GM12891 (cell line): Measurements from ENCODE around the gene C4BPA.

Experiments
- POLR2A ChIP-seq: IDR thresholded peaks from 2 replicates; pipeline ENCODE4 v1.6.1; 2011; ENCODE audit warnings: low read depth, low read length, control low read depth
- POLR2AphosphoS5 ChIP-seq: IDR thresholded peaks from 2 replicates; pipeline ENCODE4 v1.6.1; 2011; ENCODE audit warnings: low read depth, low read length, control low read depth
- SPI1 ChIP-seq: IDR thresholded peaks from 2 replicates; pipeline ENCODE4 v1.6.1; 2011; ENCODE audit warnings: low read depth, low read length, control low read depth
- TAF1 ChIP-seq: IDR thresholded peaks from 2 replicates; pipeline ENCODE4 v1.6.1; 2011; ENCODE audit warnings: low read depth, low read length, control low read depth

GRCh38 chr1:207181847-207182246 is 77.8 kb downstream of the C4BPA start:
- TF ChIP-seq POLR2A (no peak), POLR2AphosphoS5 (no peak), TAF1 (no peak), SPI1 (no peak)
